ENCODE results near the gene EHD4. TPM values are rescaled to one million over a fixed set of nuclear protein-coding genes. Genes with fewer than 3 reads are reported as not detected.

Gene EHD4
- total RNA-seq, 2 donors from 2014 or later, result 13.8 to 16.9 TPM

- Histone ChIP-seq H3K4me1 (peaks cover 7% of the 10 kb centered on the region), H3K27ac (no peak overlapping the region), H3K9me3 (no peaks in the 10 kb centered on the region), H3K36me3 (replicated peaks in 1 of 2; ENCODE audit: insufficient read depth in 1 of 2, low read depth in 2 of 2) (no peaks in the 10 kb centered on the region), H3K27me3 (no peaks in the 10 kb centered on the region), H3K4me3 (no peak overlapping the region)
- WGBS, 2 donors, result 79 to 87% methylated on average over 11 of the region's 11 CpGs
- ATAC-seq, result no peak
- no peak for DNase-seq
- intact Hi-C loops (cut with DNase I), result loop anchor here (5.0 to 10.0 kb wide), 3 partner anchors 69 to 151 kb away; no protein-coding TSS in a partner anchor
- TF ChIP-seq CTCF (IDR thresholded peaks at IDR 0.05), result no peak
- TF ChIP-seq POLR2A (IDR thresholded peaks at IDR 0.05), result no peak
Observed at GRCh38 chr15:41993472-41994170, 21.3 kb upstream of the EHD4 start.

- no peak for TF ChIP-seq POLR2A (IDR thresholded peaks at IDR 0.05)
- TF ChIP-seq CTCF (IDR thresholded peaks at IDR 0.05), result no peak
- intact Hi-C loops (cut with DNase I), result loop anchor here (5.0 to 10.0 kb wide), 3 partner anchors 70 to 152 kb away; no protein-coding TSS in a partner anchor
- H3K9me3 ChIP-seq, result no peaks in the 10 kb centered on the region
- H3K27ac ChIP-seq, result no peak overlapping the region
- DNase-seq (no peak), ATAC-seq (no peak)
- no peak overlapping the region for H3K4me3 ChIP-seq
- H3K36me3 ChIP-seq (replicated peaks in 1 of 2; ENCODE audit: insufficient read depth in 1 of 2, low read depth in 2 of 2), result no peaks in the 10 kb centered on the region
- no peaks in the 10 kb centered on the region for H3K27me3 ChIP-seq
- peaks cover 7% of the 10 kb centered on the region for H3K4me1 ChIP-seq
- 83 to 89% methylated on average over 5 to 6 of the region's 7 CpGs for WGBS, 2 donors
Observed at GRCh38 chr15:41992803-41993190, 20.4 kb upstream of the EHD4 start.

- 86 to 89% methylated on average over 16 to 18 of the region's 18 CpGs for WGBS, 2 donors
- H3K9me3 ChIP-seq, result no peaks in the 10 kb centered on the region
- DNase-seq (no peak), ATAC-seq (no peak)
- no peak overlapping the region for H3K4me3 ChIP-seq
- no peaks in the 10 kb centered on the region for H3K36me3 ChIP-seq (replicated peaks in 1 of 2; ENCODE audit: insufficient read depth in 1 of 2, low read depth in 2 of 2)
- intact Hi-C loops (cut with DNase I), result loop anchor here (5.0 to 10.0 kb wide), 3 partner anchors 70 to 153 kb away; no protein-coding TSS in a partner anchor
- peaks cover 7% of the 10 kb centered on the region for H3K4me1 ChIP-seq
- TF ChIP-seq CTCF (IDR thresholded peaks at IDR 0.05), result no peak
- TF ChIP-seq POLR2A (IDR thresholded peaks at IDR 0.05), result no peak
- no peak overlapping the region for H3K27ac ChIP-seq
- H3K27me3 ChIP-seq, result no peaks in the 10 kb centered on the region
Observed at GRCh38 chr15:41992151-41992802, 19.9 kb upstream of the EHD4 start.

- DNase-seq (no peak), ATAC-seq (no peak)
- WGBS, 2 donors, result 62 to 67% methylated on average over 3 of the region's 3 CpGs
- Histone ChIP-seq H3K27ac (no peak overlapping the region), H3K4me3 (no peak overlapping the region), H3K9me3 (no peaks in the 10 kb centered on the region), H3K36me3 (replicated peaks in 1 of 2; ENCODE audit: insufficient read depth in 1 of 2, low read depth in 2 of 2) (no peaks in the 10 kb centered on the region), H3K4me1 (peaks cover 7% of the 10 kb centered on the region), H3K27me3 (no peaks in the 10 kb centered on the region)
- intact Hi-C loops (cut with DNase I), result loop anchor here (5.0 to 10.0 kb wide), 3 partner anchors 72 to 154 kb away; no protein-coding TSS in a partner anchor
- TF ChIP-seq POLR2A (IDR thresholded peaks at IDR 0.05) (no peak), CTCF (IDR thresholded peaks at IDR 0.05) (no peak)
Observed at GRCh38 chr15:41990691-41991090, 18.3 kb upstream of the EHD4 start.

All from body of pancreas (tissue), 4 donors.